ENCODE results near the gene TMEM116.
"Not testable (repeated sequence)": the region's sequence is repeated elsewhere in the genome, so short reads cannot be mapped to it uniquely, and the experiment has no call there.

The TMEM116 gene

GRCh38 chr12:112008918-112009317 is 4.0 kb downstream of the TMEM116 start:
- DNase-seq: no peak

GRCh38 chr12:112007945-112008344 is 5.0 kb downstream of the TMEM116 start:
- no peak for DNase-seq

GRCh38 chr12:112005419-112006395 is 7.3 kb downstream of the TMEM116 start:
- no peak for DNase-seq

- DNase-seq: no peak
These were observed 8.9 kb downstream of the TMEM116 start for GRCh38 chr12:112004041-112004440.

- DNase-seq: no peak
These were observed 11.4 kb downstream of the TMEM116 start for GRCh38 chr12:112001576-112001975.

- DNase-seq: no peak
These were observed 12.1 kb downstream of the TMEM116 start for GRCh38 chr12:112000820-112001219.

- DNase-seq: not testable (repeated sequence)
These were observed 13.8 kb downstream of the TMEM116 start for GRCh38 chr12:111999129-111999528.

- no peak for DNase-seq
These were observed 14.9 kb downstream of the TMEM116 start for GRCh38 chr12:111998015-111998414.

- no peak for DNase-seq
These were observed 15.7 kb downstream of the TMEM116 start for GRCh38 chr12:111997300-111997699.

GRCh38 chr12:111995782-111996480 is 17.0 kb downstream of the TMEM116 start:
- no peak for DNase-seq

- peak; percentile 81 for DNase-seq
These were observed 18.5 kb downstream of the TMEM116 start for GRCh38 chr12:111994211-111995111.

GRCh38 chr12:111993292-111994150 is 19.4 kb downstream of the TMEM116 start:
- no peak for DNase-seq

- DNase-seq: no peak
These were observed 20.5 kb downstream of the TMEM116 start for GRCh38 chr12:111992464-111992863.

GRCh38 chr12:111991946-111992345 is 21.0 kb downstream of the TMEM116 start:
- DNase-seq: no peak

GRCh38 chr12:111991535-111991934 is 21.4 kb downstream of the TMEM116 start:
- no peak for DNase-seq

GRCh38 chr12:111984820-111985219 is 28.1 kb downstream of the TMEM116 start:
- no peak for DNase-seq

GRCh38 chr12:111981987-111982386 is 31.0 kb downstream of the TMEM116 start:
- no peak for DNase-seq

GRCh38 chr12:111980598-111980997 is 32.4 kb downstream of the TMEM116 start:
- DNase-seq: no peak

- peak; percentile 62 for DNase-seq
These were observed 34.4 kb downstream of the TMEM116 start for GRCh38 chr12:111978545-111978944.

GRCh38 chr12:111976860-111977259 is 36.1 kb downstream of the TMEM116 start:
- no peak for DNase-seq

GRCh38 chr12:111976291-111976690 is 36.7 kb downstream of the TMEM116 start:
- no peak for DNase-seq
